GM19395 (cell line): Measurements from ENCODE around the gene DAO.
A peak's percentile ranks its signal among the peaks of the same experiment; 100 is the strongest.
"Not testable (repeated sequence)": the region's sequence is repeated elsewhere in the genome, so short reads cannot be mapped to it uniquely, and the experiment has no call there.

Source experiments
- ATAC-seq: cut with Tn5 transposase; IDR thresholded peaks from one replicate; pipeline ENCODE4 v1.9.1; 2021; ENCODE audit warnings: mild to moderate bottlenecking, moderate library complexity; ENCODE audit not compliant: unreplicated experiment

DAO gene

GRCh38 chr12:108879615-108880254, at the start of gene DAO:
Gene DAO, plus strand, starts transcription at chr12:108880092. Its CDS starts 4,915 bp downstream, at chr12:108885007.
- ATAC-seq = no peak

- ATAC-seq = peak; percentile 79
Measured at GRCh38 chr12:108831309-108831991, 48.4 kb upstream of the DAO start.

DNA sequence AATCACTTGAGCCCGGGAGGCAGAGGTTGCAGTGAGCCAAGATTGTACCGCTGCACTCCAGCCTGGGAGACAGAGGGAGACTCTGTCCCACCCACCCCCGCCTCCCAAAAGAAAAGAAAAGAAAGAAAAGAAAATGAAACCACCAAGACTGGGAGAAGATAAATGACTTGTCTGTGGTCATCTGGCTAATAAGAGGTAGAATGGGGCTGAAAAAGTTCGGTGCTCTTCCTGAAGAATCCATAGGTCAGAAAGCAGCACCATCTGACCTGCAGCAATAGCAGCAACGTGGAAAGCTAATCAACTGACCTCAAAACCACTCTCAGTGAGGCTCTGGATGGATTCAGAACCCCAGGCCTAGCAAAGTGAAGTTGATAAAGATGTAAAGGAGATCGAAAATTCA, 47.7 kb upstream of the DAO start:
- no peak for ATAC-seq

DNA sequence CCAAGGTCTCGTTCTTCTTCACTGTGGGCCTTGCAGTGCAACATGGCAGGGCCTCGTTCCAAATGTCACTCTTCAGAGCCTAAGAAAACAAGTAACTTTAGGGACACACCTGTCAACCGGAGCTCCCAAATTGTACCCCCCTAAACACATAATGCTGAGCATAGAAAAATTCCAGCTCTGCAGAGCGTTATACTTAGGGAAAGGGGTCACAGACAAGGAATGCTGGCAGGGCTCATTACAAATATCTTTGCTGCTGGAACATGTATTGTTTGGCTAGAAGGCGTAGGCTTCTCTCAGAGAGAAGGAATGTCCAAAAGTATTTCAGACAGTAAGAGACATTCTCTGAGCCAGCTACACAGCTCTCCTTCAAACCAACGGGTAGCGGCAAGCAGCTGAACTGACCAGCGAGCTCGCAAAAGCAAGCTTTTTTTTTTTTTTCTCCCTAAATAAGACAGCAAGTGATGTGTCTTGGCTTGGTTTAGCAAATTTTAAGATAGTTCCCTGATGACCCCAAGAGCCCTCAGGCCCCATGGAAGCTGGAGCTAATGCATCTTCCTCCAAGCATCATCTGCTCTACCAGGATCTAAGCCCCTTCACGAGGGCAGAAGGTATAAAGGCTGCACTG, 47.0 kb upstream of the DAO start:
- ATAC-seq = no peak

GRCh38 chr12:108833355-108833733, 46.5 kb upstream of the DAO start:
- no peak for ATAC-seq

- no peak for ATAC-seq
Measured at GRCh38 chr12:108833757-108834472, 46.0 kb upstream of the DAO start.

- ATAC-seq = no peak
Measured at GRCh38 chr12:108835860-108836634, 43.8 kb upstream of the DAO start.

- ATAC-seq = no peak
Measured at GRCh38 chr12:108837239-108837638, 42.7 kb upstream of the DAO start.

DNA sequence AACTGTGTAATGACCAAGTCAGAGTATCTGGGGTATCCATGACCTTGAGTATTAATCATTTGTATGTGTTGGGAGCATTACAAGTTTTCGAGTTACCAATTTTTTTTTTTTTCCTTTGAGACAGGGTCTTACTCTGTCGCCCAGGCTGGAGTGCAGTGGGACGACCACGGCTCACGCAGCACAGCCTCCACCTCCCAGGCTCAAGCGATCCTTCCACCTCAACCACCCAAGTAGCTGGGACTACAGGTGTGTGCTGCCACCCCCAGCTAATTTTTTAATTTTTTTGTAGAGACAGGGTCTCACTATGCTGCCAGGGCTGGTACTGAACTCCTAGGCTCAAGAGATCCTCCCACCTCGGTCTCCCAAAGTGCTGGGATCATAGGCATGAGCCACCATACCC, 42.2 kb upstream of the DAO start:
- no peak for ATAC-seq

DNA sequence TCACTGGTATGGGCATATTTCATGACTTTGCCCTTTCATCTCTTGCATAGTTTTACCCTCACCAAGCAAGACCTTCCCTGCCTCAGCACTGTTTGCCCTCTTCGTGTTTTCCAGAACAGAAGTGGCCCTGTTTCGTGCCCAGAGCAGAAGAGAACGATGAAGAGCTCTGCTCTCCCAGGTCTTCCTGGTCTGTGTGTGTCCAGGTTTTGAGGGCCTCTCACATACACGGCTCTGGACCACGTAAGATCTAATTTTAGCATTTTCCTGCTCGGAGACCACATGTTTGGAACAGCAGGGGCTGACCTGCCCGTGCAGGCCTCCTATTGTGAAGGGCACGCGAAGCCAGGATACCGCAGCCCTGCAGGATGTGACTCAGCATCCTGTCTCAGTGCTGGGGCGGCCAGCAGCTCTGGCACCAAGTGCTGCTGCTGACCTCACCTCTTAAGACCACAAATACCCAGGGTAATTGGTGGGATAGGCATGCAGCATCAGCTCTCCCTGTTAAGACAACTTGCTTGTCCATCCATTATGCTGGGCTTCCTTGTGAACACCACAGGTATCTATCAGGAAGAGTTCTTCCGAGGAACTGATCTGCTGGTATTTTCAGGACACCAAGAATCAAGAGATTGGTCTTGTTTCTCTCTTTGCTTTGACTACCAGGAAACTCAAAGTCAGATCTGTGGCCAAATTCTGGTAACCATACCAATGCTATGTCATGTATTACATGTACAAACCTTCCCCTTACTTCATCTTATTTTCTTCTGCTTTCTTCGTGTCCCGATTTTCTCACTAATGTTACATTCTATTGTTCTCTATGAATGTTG, 41.5 kb upstream of the DAO start:
- ATAC-seq = peak; percentile 96

DNA sequence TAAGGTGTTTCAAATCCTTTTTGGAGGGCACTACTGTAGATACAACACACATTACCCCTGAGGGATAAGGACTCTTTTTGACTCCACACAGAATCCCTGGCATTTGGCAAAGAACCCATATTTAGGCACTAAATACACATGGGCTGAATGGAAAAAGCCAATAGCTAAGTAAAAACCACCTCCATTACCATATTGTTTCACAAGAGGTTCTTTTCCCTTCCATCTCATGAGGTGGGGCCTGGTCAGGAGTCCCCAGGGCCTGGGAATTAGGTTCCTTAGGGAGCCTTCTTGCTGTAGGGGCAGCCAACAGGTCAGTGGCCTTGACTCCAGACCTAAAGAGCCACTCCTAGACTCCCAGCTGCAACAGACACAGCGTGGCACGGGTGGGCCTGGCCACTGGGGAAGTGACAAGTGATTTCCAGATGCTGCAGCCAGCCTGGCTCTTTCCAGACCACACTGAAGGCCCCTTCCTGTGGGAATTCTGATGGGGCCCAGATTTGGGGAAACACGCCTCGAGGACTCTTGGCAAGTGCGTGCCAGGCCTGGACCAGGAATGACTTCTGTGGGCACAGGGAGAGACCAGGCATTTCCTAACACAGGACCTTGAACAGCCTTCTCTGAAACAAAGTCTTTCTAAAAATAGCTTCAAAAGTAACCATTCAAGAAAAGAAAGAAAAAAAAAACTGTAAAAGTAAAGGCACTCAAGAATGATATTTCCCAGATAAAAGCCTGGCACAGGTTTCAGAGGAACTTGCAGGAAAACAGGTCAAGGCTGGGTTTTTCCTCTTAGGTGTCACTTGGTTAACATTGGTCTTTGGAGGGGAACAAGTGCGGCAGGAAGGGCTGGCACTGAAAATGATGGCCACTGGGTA, 40.6 kb upstream of the DAO start:
- ATAC-seq = no peak

GRCh38 chr12:108839890-108840230, 40.0 kb upstream of the DAO start:
- no peak for ATAC-seq

DNA sequence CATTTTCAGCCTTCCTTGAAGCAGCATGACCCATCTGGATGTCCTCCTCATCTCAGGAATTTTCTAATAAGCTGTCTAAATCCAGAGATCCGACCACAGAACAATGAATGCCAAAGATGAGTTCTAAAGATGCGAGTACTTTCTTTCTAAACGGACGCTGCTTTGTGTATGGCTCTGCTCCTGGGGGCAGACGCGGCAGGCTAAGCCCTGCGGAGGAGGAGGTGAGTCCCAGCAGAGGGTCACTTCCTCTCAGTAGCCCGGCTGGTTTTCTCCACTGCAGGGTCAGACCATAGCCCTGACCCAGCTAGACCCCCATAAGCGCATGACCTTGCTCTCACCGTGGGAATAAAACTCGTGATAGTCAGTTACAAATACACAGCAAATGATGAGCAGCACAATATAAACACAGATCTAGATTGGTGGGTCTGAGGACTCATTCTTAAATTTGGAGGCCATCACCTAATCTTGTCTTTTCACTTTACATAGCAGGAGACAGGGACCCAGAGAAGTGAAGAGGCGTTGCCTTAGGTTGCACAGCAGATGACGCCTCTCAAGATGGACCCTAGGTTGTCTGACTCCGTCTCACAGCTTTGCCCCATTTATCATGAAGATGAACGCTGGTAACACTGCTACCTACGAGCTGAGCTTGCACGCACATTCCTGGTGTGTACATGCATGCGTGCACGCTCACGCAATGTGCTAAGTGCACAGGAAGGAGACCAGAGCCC, 39.1 kb upstream of the DAO start:
- no peak for ATAC-seq

DNA sequence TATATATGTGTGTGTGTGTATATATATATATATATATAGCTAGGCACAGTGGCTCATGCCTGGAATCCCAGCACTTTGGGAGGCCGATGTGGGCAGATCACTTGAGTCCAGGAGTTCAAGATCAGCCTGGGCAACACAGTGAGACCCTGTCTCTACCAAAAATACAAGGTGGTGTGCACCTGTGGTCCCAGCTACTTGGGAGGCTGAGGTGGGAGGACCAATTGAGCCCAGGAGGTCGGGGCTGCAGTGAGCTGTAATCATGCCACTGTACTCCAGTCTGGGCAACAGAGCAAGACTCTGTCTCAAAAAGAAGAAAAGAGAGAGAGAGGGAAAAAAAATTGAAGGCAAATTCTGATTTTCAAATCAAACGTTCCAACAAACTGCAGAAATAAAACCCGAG, 38.1 kb upstream of the DAO start:
- not testable (repeated sequence) for ATAC-seq

GRCh38 chr12:108842361-108842760, 37.5 kb upstream of the DAO start:
- no peak for ATAC-seq

DNA sequence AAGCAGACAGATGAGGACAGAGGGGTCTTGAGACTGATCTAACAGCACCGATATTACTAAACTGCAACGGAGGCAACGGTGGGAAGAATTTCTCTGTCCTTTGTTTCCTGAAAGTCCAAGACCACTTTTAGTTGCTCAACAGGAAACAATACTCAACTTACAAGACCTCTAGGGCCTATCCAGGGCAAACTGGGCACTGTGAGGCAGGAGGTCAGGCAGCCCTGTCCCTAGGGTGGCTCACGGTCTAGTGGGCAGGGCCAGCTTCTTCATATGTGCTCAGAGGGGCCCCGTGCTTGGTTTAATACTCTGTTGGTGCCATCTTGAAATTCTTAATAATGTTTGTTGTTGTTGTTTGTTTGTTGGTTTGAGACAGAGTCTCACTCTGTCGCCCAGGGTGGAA, 36.7 kb upstream of the DAO start:
- no peak for ATAC-seq

DNA sequence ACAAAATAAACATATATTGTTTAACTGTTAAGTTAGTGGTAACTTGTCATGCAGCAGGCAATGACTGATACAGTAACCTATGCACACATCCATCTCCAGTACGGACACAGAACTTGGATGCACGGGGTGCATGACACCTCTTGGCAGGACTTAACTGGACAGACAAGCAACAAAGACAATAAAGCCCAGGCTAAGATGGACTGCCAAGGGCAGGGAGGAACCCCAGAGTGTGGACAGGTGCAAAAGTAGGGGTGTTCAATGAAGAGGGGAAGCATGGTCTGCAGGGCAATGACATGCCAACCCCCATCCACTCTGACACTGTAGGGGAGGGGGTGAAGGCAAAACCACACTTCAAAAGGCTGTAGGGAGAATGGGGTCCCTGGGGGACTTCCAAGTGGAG, 34.2 kb upstream of the DAO start:
- no peak for ATAC-seq

DNA sequence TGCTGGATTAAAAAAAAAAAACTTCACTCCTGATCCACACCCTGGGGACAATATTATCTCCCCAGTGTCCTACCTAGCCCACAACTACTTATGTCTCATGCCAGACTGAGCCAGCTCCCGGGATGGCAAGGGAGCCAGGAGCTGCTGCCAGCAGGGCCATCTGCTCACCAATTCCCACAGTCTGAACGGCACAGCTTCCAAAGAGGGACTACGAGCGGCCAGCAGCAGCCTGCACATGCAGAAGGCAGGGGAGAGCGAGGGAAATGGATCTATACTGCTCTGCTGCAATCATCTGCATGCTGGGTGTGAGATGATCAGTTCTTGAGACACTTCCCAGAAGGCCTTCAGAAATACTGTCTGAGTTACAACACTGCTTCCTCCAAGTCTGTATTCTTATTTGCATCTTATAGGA, 33.6 kb upstream of the DAO start:
- no peak for ATAC-seq

- no peak for ATAC-seq
Measured at GRCh38 chr12:108847705-108848104, 32.2 kb upstream of the DAO start.
